GM18909 (cell line): Measurements from ENCODE around the gene MAP4K4.
"Not testable (repeated sequence)": the region's sequence is repeated elsewhere in the genome, so short reads cannot be mapped to it uniquely, and the experiment has no call there.

Source experiments
- ATAC-seq: cut with Tn5 transposase; IDR thresholded peaks from one replicate; pipeline ENCODE4 v1.9.1; 2021; ENCODE audit warnings: mild to moderate bottlenecking; ENCODE audit not compliant: unreplicated experiment, poor library complexity

MAP4K4 gene

GRCh38 chr2:101737478-101738255 lies 40.2 kb downstream of the MAP4K4 start:
- ATAC-seq, result no peak

- ATAC-seq, result no peak
Measured at GRCh38 chr2:101738649-101739048, 41.1 kb downstream of the MAP4K4 start.

DNA sequence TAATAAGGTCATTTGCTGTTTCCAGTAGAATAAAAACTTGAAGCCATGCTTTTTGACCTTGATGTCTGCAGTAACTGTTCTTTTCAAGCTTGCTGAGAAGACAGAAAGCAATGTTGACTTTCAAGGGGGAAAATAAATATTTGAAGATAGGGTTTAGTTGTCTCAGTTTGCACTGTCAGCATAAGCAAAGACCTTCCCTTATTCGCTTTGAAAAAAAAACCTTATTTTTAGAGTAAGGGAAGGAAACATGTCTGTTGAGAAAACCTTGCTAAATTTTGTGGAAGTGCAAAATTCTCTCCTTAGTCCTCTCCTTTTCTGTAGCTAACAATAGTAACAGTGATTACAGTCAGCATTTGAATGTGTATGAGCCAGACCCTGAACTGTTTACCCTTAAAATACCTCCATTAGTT lies 43.1 kb downstream of the MAP4K4 start:
- ATAC-seq, result no peak

- no peak for ATAC-seq
Measured at GRCh38 chr2:101741775-101742520, 44.4 kb downstream of the MAP4K4 start.

DNA sequence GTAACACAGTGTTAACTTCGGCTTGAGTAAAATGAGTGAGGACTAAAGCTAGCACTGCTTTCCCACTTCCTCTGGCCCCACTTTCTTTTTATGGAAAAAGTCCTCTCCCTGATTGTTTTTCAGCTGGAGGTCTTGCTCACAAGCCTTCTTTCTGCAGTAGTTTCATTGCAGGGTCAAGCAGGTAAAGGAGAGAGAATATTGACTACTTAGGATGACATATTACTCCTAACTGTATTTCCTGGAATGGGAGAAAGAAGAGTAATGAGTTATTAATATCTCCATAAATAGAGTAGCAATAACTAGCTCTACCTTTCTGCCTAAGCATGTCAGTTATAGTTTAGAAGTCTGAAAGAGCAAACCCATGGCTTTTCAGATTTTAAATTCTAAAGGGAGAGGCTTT lies 45.0 kb downstream of the MAP4K4 start:
- ATAC-seq, result no peak

GRCh38 chr2:101743288-101743687 lies 45.8 kb downstream of the MAP4K4 start:
- ATAC-seq, result no peak

DNA sequence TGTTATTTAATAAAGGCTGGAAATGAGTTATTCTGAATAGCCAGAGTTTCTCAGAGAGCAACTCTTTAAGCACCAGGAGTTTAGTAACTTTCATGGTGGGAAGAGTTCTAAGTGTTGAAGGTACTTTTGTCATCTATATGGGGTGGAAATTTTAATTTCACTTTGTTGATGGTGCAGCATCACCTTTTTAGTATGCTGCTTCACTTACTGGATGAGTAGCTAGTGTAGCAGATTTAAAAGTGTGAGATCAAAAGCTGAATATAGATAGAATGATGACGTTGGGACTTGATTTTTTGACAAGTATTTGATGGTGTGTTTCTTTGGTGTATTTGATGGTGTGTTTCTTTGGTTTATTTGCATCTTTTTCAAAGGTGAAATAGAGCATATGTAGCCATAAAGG lies 47.3 kb downstream of the MAP4K4 start:
- ATAC-seq, result no peak

- ATAC-seq, result no peak
Measured at GRCh38 chr2:101745711-101746694, 48.5 kb downstream of the MAP4K4 start.

- ATAC-seq, result no peak
Measured at GRCh38 chr2:101748000-101748399, 50.5 kb downstream of the MAP4K4 start.

GRCh38 chr2:101748462-101748861 lies 51.0 kb downstream of the MAP4K4 start:
- ATAC-seq, result not testable (repeated sequence)

DNA sequence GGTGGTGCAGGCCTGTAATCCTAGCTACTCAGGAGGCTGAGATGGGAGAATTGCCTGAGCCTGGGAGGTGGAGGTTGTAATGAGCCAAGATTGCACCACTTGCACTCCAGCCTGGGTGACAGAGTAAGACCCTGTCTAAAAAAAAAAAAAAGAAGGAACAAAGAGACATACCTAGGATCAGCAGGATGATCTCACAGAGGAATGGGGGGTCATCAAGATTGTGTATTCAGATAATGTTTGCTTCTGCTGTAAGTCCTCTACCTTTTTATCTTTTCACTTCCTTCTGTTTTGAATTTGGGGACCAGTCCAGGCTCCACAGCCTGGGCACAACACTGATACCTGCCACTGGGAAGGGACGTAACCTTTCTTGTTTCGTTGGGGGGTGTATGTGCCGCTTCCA lies 53.2 kb downstream of the MAP4K4 start:
- ATAC-seq, result no peak

- no peak for ATAC-seq
Measured at GRCh38 chr2:101751276-101751815, 53.8 kb downstream of the MAP4K4 start.

DNA sequence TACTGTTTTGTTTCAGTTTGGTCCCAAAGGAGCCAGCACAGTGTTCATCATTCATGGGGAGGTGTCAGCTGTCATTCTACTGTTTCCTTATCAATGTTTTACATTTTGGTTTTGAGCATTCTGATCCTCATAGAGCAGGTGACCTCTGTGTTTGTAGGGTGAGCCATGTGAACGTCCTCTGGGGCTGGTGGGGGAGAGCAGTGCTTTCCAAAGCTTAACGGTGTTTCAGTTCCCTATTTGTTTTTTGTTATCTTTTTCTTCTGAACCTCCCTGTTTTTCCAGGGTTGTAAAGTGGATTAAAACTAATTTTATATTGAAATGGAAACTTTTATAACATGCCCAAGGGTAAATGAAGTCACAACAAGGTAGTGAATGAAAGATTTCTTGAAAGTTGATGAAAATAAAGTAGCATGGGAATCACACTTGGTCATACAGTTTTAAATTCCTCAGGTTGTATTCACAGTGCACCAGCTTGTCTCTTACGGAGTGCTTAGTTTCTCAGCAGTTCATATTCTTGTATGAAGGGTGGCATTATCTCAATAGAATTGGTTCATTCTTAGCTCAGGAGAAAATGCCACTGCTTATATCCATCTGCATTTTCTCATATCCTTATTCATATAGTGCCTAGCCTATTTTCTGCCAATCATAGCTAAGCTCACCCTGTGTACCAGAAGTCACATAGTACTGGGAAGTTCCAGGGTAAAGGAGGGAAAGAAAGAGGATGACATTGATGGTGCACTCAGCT lies 54.5 kb downstream of the MAP4K4 start:
- peak; percentile 86 for ATAC-seq

- ATAC-seq, result no peak
Measured at GRCh38 chr2:101752716-101753616, 55.5 kb downstream of the MAP4K4 start.

DNA sequence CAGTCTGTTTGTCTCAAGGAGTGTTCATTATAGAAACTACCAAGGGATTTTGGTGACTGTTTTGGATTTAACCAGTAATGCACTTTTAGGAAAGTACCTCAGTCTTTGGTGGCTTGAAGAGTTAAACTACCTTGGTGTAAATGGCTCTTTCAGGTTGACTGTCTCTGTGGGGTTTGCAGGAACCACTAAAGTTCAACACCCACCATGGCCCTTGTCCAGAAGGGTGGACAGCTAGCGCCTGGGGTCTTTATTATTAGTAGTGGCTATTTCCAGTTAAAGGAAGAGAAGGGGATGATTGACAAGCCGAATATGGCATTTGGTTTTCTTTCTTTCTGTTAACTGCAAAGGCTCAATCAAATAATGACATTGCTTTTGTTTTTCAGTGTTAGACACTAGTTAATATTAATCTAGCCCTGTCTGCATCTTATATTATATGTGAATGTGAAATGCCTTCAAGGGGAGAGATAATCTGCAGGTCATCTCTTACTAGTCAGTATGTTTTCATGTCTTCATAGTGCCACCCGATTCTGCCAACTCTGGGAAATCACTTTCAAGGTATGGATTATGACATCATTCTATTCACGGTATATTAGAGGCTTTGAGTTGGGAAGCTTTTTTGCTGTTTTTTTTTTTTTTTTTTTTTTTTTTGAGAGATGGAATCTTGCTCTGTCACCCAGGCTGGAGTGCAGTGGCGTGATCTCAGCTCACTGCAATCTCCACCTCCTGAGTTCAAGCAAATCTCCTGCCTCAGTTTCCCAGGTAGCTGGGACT lies 56.4 kb downstream of the MAP4K4 start:
- no peak for ATAC-seq

GRCh38 chr2:101754618-101755017 lies 57.1 kb downstream of the MAP4K4 start:
- ATAC-seq, result no peak

- no peak for ATAC-seq
Measured at GRCh38 chr2:101756266-101756665, 58.8 kb downstream of the MAP4K4 start.

GRCh38 chr2:101758001-101758400 lies 60.5 kb downstream of the MAP4K4 start:
- peak; percentile 54 for ATAC-seq
